NCI-H345 (cell line): Measurements from ENCODE around the gene BNIP5.
"Not testable (repeated sequence)": the region's sequence is repeated elsewhere in the genome, so short reads cannot be mapped to it uniquely, and the experiment has no call there.

ENCODE experiments used
- DNase-seq: peaks from one replicate; lab custom pipeline; 2025; lab: John Stamatoyannopoulos, UW

The BNIP5 gene

DNA sequence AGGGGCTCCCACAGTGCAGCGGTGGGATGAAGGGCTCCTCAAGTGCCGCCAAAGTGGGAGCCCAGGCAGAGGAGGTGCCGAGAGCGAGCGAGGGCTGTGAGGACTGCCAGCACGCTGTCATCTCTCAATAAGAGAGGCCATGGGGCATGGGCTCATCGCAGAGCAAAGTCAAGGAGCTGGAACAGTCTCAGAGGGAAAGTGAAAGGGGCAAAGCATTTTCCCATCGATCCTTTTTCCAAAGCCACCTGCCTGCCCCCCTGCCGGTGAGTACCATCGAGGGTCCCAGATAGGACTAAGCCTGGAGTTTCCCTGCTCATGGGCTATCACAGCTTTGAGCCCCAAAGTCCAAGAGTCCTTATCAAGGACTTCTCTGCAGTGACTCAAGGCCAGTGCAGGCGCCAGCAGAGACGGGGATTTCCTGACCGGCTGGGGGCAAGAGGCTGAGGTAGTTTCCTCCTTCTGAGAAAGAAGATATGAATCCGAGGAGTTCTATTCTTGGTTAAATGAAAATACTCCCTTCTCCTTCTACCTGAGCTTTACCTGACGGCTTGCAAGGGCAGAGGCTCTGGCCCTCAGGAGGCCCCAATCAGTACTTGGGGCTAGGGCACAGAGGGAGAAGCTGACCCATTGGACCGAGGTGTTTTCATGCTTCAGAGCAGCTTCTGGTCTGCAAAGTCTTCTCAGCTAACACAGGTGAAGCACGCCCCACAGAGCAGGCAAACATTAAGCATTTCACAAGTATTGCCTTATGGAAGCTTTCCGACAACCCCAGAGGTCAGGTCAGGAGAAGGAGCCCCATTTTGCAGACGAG lies 28.2 kb upstream of the BNIP5 start:
- DNase-seq, result no peak

DNA sequence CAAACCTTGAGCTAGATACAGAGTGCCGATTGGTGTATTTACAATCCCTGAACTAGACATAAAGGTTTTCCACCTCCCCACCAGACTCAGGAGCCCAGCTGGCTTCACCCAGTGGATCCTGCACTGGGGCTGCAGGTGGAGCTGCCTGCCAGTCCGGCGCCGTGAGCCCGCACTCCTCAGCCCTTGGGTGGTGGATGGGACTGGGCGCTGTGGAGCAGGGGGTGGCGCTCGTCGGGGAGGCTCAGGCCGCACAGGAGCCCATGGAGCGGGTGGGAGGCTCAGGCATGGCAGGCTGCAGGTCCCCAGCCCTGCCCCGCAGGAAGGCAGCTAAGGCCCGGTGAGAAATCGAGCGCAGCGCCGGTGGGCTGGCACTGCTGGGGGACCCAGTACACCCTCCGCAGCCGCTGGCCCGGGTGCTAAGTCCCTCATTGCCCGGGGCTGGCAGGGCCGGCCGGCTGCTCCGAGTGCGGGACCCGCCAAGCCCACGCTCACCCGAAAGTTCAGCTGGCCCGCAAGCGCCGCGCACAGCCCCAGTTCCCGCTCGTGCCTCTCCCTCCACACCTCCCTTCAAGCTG lies 27.5 kb upstream of the BNIP5 start:
- not testable (repeated sequence) for DNase-seq

DNA sequence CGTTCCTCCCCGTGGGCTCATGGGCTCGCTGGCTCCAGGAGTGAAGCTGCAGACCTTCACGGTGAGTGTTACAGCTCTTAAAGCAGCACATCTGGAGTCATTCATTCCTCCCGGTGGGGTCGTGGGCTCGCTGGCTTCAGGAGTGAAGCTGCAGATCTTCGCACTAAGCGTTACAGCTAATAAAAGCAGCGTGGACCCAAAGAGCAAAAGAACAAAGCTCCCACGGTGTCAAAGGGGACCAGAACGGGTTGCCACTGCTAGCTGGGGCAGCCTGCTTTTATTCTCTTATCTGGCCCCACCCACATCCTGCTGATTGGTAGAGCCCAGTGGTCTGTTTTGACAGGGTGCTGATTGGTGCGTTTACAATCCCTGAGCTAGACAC lies 26.7 kb upstream of the BNIP5 start:
- DNase-seq, result not testable (repeated sequence)

DNA sequence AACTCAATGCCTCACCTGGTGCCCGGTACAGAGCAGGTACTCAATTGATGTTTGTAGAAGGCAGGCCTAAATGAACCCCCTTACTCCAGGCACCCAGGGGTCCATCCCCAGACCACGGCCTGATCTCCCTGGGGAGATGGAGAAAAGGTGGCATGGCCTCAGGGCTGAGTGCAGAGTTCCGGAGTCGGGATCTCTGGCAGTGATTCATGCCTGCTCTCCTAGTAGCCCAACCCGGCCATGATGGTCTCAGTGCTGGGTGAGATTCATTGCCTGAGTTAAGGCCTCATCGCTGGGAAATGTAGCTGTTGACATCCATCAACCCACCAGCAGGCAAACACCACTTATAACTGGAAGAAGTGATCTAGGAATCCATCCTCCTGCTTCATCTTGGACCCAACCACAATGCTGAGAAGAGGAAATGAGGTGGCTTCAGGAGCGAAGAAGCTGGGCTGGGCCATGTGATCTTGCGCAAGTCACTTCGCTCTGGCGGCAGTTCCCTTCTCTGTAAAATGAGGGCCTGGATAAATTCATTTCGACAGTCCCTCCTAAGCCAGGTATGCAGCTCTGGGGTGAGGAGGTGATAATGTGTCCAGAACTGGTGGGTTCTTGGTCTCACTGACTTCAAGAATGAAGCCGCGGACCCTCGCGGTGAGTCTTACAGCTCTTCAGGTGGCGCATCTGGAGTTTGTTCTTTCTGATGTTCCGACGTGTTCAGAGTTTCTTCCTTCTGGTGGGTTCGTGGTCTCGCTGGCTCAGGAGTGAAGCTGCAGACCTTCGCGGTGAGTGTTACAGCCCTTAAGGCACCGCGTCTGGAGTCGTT lies 26.1 kb upstream of the BNIP5 start:
- DNase-seq, result no peak

DNA sequence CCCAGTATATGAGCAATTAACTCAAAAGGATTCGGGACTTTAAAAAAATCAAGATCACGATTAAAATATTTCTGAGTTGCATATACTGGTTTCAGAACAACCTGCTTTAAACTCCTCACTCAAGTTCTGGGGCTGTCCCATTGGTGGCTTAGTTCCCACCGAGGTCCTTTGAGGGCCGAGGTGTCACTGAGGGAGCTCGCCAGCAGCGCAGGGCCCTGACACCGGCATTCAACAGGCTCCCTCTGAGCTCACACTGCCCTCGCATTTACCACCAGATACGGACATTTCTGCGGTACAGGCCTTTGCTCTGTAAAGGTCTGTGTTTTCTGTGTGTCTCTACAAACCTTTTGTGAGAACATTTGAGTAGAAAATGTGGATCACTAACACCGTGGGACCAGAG lies 24.4 kb upstream of the BNIP5 start:
- DNase-seq, result no peak

DNA sequence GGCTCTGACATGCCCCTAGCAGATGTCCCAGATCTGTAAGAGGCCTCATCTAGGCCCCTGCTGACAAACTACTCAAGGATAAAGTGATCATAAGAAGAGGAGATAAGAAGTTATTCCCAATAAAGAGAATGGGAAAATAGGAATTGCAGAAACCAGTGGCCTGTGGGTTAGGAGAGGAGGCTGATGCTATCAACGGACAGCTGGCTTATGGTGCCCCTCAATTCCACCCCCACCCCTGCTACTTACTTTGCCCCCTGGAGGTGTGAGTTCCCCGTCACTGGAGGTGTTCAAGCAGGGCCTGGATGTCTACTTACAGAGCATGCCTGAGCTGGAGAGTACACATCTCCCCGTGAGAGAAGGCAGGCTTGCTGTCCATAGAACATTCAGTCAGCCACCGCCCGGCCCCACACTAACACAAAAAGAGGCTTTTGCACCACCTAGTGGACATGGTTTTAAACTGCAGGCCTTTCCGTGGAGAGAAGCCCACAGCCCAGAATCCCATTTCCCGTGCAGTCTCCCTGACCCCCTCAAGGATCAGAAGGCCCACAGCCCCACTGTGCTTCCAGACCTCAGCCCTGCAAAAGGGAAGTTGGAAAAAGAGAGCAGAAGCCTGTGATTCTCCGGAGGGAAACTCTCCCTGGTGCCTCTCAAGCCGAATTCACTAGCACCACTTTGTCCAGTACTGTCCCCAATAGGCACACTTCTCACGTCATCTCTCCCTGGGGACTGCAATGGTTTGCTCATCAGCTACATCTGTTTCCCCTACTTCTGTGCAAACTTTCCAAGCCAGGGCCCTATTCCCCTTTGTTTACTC lies 23.8 kb upstream of the BNIP5 start:
- peak; percentile 82 for DNase-seq

DNA sequence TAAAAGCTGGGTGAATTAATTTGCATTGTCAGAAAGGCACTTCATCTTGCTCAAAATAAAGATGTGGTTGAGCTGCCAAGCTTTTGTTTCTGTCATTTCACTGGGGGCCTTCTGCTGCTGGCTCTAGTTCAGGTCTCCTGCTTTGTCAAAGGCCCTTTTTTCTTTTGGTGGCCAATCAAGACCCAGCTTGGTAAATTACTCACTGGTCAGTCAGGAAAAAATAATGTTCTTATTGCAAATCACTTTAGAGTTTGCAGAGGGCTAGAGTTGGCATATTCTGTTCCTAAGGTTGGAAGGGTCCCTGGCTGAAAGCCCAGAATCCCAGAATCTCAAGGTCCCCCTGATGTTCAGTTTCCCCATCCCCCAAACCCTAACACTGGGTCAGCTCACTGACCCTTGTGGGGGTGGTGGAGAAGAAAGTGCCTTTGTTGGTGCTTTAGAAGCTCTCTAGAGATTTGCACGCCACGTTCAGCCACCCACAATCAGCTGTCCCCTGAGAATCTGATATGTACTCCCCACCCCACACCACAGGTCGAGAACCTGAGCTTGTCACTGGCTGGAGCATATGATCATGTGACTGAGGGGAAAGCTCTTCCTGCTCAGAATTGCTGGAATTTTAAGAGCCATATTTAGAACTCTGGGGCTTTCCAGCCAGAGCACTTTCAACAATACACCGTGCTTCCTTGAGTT lies 21.7 kb upstream of the BNIP5 start:
- DNase-seq, result no peak

DNA sequence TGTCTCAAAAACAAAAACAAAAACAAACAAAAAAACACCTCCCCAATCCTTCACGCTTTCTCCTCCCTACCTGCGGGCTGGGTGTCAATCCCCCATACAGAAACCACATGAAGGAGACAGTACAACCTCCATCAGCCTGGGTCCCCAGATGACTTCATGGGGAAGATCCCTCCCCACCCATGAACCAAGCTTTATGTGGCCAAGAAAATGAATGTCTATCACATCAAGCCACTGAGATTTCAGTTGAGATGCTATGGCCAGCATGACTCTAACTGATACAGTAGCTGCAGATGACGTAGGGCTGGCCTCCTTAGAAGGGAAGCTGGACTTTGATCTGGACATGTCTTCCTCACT lies 21.2 kb upstream of the BNIP5 start:
- no peak for DNase-seq

DNA sequence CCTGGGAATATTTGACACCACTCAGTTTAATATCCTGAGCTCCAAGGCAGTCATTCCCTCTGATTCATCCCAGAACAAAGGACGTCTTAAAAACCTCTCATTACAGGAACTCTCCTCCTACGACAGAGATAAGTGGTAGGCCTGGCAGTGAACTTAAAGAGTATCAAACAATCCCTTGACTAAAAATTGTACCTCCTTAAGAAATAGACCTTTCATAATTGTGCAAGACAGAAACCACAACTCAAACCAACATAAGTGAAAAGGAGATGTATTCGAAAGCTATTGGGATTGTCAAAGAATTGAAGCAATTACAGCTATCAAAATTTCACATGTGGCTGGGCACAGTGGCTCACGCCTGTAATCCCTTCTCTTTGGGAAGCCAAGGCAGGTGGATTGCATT lies 19.1 kb upstream of the BNIP5 start:
- no peak for DNase-seq

DNA sequence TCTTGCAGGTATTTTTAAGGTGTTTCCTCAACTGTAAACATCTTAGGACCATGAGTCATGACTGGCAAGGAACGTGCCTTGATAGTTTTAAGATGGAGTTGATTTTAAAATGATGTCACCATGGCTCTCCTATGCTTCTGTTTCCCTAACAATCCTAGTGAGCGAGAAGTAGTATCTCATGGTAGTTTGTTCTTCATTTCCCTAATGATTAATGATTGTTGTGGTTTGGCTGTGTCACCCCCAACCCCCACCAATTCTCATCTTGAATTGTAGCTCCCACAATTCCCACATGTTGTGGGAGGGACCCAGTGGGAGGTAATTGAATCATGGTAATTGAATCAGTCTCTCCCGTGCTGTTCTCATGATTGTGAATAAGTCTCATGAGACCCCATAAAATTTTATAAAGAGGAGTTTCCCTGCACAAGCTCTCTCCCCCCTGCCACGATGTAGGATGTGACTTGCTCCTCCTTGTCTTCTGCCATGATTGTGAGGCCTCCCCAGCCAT lies 16.8 kb upstream of the BNIP5 start:
- no peak for DNase-seq

DNA sequence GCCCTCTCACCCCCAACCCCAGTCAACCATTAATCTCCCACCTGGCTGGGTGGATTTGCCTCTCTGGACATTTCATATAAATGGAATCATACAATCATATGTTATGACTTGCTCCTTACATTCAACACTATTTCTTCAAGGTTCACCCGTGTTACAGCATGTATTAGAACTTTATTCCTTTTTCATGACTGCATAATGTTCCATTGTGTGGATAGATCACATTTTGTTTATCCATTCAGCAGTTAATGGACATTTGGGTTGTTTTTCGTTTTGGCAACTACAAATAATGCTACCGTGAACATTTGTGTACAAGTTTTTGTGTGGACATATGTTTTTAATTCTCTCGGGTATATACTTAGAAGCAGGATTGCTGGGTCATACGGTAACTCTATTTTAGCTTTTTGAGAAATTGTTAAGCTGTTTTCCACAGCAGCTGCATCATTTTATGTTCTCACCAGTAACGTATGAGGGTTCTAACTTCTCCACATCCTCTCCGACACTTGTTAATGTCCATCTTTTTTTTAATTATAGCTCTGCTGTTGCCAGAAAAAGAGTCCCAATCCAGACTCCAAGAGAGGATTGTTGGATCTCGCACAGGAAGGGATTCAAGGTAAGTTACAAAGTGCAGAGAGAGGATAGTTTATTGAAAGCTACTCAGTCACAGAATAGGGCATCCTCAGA lies 15.9 kb upstream of the BNIP5 start:
- no peak for DNase-seq

DNA sequence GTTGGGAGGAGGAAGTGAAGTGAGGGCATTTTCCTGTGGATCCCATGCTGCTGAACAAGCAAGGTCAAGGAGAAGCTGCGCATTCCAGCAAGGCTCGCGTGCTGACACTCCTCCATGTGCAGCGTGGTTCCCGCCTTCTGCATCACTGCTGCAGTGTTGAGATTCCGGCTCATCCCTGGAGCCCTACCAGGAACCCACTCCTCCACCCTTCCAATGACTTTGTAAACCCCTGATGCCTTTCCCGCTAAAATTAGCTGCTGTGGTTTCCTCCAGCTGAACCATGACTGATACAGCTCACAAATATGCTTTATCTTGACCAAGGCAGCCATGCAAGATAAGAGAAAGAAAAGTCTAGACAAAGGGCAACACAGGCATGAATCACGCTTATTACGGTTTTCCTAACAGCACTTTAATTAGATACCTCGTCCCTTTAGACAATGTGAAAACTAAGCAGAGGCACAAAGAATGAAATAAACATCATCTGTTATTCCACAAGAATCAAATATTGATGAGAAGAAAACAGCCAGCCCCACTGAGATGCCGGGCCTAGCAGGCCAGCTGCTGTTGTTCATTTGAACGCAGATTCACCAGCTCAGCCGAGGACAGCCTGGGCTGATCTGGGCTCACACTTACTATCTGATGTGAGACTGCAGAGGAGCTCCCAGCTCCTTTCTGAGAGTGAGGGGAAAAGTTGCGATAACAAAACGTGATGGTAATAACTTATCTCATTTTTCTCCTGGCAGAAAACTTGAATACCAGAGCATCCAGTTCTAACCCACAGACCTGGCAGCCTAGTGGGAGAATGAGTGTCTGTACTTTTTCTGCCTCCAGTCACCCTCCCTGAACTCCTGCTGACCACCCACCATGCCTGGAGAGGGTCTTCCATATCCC lies 14.2 kb upstream of the BNIP5 start:
- DNase-seq, result no peak

DNA sequence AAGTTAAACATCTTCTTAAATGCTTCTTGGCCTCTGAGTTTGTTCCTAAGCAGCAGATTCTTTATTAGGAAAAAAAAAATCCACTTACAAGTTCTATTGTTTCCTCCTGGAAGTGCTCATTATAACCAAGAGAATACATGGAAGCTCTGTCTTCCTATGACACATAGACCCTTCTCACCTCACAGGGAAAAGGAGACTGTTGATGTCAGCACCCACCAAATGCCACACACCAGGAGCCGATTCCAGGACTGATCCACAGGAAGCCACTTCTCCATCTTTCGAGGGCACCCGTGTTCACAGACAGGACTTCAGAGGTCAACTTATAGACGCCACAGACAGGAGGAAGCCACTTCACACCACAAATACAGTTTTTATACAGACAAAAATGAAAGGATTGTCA lies 13.4 kb upstream of the BNIP5 start:
- DNase-seq, result no peak

DNA sequence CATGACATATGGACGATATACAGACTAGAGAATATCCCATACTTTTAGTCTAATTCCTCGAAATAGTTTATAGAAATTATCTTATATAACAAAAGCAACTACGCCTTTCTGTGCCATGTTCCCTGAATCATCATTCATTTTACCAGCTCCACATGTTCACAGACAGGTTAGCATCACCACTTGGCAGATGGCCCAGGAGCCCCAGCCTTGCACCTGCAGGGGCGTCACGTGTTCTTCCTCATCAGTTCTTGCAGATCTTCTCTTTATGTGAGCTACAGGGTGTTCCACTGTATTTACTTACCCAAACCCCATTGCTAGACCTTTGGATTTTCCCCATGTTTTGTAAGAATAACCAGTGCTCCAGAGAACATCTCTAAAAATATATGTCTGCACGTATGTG lies 12.6 kb upstream of the BNIP5 start:
- DNase-seq, result peak; percentile 97

DNA sequence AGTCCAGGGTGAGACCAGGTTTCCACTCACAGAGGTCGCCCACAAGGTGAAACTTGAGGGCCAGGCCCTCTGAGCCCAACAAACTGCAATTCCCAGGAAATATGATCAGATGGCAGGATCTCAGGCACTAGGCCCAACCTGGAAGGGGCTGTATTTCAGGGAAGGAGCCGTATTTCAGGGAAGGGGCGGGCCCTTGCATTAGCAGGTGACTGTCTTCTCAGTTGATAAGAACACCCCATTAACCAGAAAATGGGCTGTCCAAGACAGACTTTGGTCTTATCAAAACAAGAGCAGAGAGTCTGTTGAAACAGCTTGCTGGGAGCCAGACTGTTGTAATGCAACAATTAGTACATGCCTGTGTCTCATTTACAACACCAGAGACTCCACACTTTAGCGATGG lies 10.9 kb upstream of the BNIP5 start:
- no peak for DNase-seq

DNA sequence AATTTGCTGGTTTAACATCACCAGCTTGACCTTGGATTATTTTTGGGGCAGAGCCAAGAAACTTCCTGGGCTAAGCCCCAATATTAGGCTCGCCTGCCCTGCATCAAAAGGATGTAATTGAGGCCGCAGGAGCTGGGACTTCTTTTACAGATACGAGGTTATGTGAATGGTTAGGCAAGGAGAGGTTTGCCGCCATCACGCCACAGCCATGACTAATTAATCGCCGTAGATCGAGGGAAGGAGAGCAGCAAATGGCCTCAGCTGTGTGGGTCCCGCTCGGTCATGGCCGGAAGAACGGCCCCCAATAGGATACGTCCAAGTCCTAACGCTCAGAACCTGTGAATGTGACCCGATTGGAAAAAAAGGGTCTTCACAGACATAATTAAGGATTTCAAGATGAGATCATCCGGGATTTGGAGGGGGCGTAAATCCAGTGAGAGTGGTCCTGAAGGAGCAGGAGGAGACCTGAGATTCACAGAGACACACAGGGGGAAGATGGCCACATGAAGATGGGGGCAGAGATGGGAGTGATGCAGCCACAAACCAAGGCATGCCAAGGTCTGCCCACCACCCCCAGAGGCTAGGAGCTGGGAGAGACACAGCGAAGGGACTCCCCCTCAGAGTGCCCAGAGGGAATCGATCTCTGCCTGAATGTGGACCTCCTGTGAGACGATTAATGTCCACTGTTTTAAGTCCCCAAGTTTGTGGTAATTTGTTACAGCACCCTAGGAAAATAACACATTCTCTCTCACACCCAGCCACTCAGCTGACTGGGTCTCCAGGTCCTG lies 10.0 kb upstream of the BNIP5 start:
- DNase-seq, result no peak

DNA sequence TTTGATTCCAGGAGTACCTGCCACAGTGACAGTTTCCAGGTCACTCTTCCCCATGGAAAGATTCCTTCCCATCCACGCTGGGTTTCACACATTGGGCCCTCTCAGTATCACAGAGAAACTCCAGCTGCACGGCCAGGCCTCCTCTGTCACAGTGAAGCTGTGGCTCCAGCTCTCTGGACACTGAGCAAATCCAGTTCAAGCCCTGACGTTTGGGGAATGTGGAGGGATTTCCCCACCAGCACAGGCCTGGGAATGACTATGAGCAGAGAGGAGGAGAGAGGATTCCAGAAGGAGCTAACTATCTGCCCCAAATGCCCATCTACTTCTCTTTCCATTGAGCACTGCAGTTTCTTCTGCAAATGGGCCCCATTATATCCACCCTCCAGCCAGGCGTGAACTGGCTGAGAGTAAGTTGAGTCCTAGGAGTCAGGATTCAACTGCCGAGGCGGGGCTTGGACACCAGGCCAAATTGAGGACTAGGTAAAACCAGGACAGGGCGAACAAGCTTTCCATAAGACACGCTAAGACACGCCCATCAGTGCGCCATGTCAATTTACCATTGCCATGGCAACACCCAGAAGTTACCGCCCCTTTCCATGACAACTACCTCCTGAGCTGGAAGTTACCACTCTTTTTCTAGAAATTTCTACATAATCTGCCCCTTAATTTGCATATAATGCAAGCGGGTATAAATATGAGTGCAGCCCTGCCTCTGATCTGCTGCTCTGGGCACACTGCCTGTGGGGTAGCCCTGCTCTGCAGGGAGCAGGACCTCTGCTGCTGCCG lies 9.2 kb upstream of the BNIP5 start:
- DNase-seq, result no peak

DNA sequence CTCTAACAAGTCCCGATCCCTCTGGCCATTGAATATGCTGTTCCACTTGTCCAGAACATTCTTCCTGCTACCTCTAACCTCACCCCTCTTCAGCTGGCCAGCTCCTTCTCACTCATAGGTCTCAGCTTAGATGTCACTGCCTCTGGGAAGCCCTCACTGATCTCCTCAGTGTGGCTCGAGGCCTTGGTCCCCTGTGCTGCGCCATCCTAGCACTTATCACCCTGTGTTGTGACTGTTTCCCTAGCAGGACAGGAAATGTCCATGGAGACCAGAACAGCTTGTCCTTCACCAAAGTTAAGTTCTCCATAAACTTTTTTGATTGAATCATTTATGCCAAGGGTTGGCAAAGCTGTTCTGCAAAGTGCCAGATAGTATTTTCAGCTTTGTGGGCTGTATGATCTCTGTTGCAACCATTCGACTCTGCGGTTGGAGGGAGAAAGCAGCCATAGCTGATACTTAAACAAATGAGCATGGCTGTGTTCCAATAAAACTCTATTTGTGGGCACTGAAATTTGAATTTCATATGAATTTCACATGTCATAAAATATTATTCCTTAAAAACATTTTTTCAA lies 6.5 kb upstream of the BNIP5 start:
- no peak for DNase-seq
